Cerebellar nuclear complex (tissue), 1 donor: ENCODE measurements around the gene ARF4.
"Not testable (repeated sequence)": the region's sequence is repeated elsewhere in the genome, so short reads cannot be mapped to it uniquely, and the experiment has no call there.

ENCODE experiments used
- DNase-seq, 2 experiments: peaks; one replicate each; lab custom pipeline; 2025; lab: John Stamatoyannopoulos, UW

Gene ARF4

DNA sequence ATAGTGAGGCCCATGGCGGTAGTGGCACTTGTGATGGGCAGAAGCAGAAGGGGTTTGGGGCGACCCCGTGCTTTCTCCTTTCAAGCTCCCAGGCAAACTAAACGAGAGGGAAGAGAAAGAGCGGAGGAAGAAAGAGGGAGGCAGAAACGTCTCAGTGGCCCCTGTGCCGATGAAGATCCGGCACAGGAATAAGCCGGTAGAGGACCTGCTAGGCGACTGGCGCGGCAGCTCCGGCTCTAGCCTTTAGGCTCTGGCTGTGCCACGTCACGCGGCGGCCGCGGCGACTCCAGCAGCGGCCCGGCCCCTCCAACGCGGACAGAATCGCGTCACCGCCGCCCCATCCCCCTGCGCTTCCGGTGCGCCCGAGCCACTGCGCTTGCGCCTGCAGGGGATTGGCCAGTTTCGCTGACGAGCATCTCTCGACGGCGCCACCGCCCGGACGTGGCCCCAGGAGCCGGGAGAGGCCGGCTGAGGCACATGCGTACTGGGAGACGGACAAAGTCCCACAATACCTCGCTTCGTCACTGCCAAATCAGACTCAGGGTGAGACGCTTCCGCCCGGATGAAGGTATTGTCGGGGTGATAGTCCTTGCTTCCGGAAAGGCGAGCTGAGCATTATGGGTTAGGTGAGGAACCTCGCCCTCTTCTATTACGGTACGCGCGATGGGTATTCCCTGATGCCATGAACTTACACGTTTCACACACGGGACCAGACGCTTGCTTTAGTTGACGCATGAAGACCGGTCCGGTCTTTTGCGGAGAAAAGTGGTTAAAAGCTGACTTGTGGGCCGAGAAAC, at the start of gene ARF4:
Gene ARF4, minus strand, starts transcription at position 218 of the 797 bp plus-strand sequence. Its CDS starts 204 bp downstream, at position 14.
- DNase-seq = peak; percentile 96 to 97

DNA sequence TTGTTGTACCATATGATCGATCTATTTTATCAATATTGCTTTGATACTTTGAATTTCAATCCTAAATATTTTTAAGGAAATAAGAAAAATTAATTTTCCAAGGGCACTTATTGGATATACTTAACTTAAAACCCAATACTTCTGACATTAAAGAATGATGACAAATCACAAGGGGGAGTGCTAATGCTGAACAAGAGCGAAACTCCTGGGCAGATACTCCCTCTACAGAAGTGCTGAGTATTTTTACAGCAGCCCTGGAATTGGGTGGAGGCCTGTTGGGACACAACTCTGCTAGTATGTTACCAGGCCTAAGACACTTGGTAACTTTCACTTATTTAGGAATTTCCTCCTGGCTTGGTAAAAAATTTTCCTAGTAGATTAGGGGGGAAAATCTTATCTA, 49.6 kb upstream of the ARF4 start:
- no peak for DNase-seq

DNA sequence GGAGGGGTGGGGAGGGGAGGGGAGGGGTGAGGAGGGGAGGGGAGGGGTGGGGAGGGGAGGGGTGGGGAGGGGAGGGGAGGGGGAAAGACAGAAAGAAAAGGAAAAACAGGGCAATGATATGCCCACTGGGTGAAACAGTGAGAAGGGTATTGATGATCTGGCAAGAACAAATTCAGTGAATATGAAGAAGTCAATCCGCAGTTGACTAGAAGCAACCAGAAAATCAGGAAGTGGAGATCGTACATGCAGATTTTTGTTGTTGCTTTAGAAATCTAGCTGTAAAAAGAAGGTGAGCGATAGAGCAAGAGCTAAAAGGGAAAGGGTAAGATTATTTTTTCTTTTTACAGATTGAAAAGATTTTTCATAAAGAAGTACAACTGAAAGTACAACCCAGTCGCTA, 47.6 kb upstream of the ARF4 start:
- no peak for DNase-seq

DNA sequence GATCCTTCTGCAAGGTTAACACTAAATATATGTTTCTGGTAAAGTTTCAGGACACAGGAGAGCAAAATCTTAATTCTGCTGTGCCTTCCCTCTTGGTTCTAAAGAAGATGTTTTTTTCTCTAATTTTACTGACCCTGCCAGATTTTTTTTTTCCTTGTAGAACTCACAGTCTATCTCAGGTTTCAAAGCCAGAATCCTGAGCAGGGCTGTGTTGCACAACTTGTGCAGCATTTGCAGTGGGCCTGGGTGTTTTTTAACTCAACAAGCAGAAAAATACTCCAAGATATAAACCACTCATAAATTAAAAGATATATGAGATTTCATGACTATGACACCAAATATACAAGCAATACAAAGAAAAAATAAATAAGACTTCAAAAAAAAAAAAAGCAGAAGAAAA, 40.2 kb upstream of the ARF4 start:
- no peak for DNase-seq

DNA sequence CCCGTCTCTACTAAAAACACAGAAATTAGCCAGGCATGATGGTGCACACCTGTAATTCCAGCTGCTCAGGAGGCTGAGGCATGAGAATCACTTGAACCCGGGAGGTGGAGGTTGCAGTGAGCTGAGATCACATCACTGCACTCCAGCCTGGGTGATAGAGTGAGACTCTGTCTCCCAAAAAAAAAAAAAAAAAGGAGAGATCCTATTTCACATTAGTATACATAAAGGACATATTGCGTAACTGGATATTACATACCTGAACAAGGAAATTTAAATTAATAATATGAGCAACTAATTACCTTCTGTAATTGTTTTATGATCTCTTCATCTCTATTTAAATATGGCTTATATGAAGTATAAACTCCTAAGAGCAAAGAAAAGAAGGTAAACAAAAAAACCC, 37.1 kb upstream of the ARF4 start:
- not testable (repeated sequence) for DNase-seq

DNA sequence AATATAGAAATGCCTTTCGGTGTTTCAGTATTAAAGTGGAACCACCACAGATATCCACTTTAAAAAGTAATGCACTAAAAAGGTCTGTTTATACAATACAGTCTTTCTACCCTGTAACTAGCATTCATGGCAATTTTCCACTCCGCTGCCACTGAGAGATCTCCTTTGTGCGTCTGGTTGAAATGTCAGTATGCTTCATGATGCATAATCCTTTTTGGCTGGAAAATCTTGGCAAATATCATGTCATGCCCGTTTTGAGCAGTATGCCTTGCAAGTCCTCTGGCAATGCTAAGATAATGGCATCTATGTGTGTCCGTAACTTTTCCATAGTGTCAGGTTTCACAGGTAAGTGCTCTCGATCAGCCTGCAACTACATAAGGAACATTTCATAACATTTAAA, 30.8 kb upstream of the ARF4 start:
- DNase-seq = no peak

DNA sequence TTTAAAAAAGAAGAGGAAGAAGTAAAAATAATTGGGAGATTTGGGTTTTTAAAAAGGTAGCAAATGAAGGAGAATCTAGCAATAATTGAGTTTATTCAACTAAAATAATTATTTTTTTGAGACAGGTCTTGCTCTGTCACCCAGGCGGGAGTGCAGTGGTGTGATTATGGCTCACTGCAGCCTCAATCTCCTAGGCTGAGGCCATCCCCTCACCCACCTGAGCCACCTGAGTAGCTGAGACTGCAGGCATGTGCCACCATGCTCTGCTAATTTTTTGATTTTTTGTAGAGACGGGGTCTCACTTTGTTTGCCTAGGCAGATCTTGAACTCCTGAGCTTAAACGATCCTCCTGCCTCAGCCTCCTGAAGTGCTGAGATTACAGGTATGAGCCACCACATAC, 27.7 kb upstream of the ARF4 start:
- DNase-seq = no peak

DNA sequence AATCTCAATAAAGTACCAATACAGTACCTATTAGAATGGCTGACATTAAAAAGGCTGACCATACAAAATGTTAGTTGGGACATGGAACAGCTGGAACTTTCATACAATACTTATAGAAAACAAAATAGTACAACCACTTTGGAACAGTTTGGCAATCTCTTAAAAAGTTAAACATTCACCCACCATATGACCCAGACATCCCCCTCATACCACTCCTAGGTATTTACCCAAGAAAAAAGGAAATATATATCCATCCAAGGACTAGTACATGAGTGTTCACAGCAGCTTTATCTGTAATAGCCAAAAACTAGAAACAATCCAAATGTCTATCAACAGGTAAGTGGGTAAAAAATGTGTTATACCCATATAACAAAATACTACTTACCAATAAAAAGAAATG, 25.2 kb upstream of the ARF4 start:
- DNase-seq = no peak

DNA sequence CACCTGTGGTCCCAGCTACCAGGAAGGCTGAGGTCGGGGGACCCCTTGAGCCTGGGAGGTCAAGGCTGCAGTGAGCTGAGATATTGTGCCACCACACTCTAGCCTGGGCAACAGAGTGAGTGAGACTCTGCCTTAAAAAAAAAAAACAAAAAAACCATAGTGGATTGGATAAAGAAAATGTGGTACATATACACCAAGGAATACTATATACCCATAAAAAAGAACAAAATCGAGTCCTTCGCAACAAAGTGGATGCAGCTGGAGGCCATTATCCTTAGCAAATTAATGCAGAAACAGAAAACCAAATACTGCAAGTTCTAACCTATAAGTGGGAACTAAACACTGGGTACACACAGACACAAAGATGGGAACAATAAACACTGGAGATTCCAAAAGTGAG, 20.6 kb upstream of the ARF4 start:
- no peak for DNase-seq

DNA sequence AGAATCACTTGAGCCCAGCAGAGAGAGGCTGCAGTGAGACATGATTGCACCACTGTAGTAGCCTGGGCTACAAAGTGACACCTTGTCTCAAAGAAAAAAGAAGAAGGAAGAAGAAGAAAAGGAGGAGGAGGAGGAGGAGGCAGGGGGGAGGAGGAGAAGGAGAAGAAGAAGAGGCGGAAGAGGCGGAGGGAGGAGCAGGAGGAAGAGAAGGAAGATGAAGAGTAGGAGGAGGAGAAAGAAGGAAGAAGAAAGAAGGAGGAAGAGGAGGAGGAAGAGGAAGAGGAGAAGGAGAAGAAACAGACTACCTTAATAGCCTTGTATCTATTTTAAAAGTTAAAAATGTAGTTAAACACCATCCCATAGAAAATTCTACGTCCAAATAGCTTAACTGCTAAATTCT, 19.1 kb upstream of the ARF4 start:
- no peak for DNase-seq

DNA sequence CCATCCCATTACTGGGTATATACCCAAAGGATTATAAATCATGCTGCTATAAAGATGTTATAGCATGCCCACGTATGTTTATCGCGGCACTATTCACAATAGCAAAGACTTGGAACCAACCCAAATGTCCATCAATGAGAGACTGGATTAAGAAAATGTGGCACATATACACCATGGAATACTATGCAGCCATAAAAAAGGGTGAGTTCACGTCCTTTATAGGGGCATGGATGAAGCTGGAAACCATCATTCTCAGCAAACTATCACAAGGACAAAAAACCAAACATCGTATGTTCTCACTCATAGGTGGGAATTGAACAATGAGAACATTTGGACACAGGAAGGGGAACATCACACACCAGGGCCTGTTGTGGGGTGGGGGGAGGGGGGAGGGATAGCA, 14.7 kb upstream of the ARF4 start:
- DNase-seq = not testable (repeated sequence)

DNA sequence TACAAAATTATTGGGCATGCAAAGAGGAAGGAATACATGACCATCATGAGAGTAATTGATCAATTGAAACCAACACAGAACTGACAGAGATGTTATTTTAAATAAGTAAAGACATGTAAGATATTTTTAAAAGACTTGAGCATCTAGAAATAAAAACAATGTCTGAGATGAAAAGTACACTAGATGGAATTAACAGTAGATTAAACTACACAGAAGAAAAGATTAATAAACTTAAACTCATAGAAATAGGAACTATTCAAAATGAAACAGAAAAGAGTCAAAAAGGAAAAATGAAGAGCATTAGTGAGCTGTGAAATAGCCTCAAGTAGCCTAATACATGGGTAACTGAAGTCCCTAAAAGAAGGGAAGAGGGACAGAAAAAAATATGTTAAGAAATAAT, 8.5 kb upstream of the ARF4 start:
- DNase-seq = no peak

DNA sequence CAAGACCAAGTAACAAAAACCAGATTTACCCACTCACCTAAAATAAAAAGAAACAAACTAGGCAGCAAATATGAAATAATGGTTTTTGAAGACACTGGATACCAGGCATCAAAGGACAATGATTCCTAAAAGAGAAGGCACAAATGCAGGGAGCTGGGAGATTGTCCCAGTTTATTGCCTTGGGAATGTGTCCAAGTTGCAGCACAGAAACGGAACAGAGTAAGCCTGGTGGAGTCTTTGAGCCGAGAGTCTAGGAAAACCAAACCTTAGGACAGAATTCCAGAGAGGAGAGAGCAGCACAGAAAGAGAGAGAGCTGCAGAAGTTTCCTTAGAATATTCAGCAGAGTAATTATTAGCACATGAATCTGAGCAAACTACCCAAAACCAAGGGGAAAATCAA, 7.8 kb upstream of the ARF4 start:
- DNase-seq = no peak

DNA sequence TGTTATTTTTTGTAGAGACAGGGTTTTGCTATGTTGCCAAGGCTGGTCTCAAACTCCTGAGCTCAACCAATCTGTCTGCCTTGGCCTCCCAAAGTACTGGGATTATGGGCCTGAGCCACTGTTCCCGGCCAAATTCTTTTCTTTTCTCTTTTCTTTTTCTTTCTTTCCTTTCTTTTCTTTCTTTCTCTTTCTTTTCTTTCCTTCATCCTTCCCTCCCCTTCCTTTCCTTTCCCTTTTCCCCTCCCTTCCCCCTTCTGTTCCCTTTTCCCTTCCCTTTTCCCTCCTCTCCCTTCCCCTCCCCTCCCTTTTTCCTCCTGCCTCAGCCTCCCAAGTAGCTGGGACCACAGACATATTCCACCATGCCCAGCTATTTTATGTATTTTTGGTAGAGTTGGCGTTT, 3.1 kb upstream of the ARF4 start:
- DNase-seq = no peak

DNA sequence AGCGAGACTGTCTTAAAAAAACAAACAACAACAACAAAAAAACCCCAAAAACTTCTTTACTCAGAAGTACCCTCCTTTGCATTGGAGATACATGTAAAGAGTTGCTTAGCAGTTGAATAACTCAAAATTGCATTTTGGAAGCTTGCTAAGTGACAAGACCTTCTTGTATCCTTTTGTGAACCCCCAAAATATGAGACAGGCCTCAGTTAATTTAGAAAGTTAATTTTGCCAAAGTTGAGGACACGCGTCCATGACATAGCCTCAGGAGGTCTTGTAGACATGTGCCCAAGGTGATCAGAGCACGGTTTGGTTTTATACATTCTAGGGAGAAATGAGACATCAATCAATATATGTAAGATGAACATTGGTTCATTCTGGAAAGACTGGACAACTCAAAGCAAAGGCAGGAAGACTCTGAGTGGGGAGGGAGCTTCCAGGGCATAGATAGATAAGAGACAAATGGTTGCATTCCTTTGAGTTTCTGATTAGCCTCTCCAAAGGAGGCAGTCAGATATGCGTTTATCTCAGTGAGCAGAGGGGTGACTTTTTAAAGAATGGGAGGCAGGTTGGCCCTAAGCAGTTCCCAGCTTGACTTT, 1.7 kb upstream of the ARF4 start:
- no peak for DNase-seq

DNA sequence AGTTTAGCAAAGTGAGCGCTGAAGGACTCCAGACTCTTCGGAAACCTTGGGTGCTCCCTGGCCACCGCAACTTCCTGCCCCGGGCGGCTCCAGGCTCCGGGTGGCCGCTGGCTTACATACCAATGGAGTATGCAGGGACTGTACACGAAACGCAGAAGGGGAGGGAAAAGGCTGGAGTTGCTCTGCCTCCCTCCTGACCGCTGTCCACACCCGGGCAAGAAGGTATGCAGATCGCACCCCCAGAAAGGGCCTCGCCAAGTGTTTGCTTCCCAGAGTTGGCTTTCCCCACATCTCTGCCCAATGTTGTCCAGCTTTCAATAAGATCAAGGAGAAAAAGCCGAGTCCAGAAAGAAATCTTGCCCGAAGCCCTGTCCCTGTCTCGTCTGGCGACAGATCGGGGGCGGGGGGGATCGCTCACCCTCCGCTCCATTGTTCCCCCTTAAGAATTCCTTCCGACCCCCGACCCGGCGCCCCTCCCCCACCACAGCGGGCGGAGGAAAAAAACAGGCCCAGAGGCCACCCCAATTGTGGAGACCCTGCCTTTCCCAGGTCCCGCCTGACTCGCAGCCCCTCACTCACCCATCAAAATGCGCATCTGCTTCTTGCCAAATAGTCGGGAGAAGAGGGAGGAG, 533 bp downstream of the ARF4 start:
- DNase-seq = peak in 1 of 2 experiments; percentile 15

DNA sequence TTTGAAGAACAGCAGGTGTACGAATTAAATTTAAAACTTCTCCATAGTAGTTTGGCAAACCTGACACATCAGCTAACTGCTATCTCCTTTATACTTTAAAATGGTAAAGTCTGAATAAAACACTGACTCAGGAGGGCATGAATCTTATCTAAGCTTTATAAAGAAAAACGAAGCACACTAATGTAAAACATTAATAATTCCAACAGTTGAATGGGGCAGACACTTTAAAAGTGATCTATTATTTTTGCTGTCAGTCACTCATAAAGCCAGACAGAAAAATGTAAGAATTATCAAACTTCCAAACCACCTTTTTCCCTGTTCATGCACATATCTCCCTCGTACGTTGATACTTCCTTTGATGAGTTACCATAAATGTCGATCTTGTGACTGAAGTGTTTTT, 2.6 kb downstream of the ARF4 start:
- no peak for DNase-seq

DNA sequence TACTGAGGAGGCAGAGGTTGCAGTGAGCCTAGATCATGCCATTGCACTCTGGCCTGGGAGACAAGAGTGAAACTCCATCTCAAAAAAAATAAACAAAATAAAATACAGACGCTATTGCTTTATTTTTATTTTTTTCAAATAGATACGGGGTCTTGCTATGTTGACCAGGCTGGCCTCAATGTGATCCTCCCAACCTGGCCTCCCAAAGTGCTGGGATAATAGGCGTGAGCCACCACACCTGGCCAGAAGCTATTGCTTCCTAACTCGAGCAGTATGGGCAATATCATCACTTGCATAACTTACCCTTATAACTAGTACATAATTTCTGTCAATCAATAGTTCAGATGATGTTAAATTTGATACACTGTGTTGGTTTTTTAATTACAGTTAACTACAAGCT, 3.0 kb downstream of the ARF4 start:
- no peak for DNase-seq

DNA sequence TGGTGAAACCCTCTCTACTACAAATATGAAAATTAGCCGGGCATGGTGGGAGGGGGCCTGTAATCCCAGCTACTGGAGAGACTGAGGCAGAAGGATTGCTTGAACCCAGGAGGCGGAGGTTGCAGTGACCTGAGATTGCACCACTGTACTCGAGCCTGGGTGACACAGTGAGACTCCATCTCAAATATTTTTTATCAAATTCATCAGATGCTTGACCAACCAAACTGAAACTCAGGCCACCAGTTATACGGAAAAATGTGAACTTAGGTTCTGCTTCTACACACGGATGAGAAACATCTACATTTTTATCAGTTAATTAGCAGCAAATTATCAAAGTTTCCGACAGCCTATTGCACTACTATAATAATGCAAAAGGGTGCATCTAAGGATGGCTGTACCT, 4.8 kb downstream of the ARF4 start:
- no peak for DNase-seq

DNA sequence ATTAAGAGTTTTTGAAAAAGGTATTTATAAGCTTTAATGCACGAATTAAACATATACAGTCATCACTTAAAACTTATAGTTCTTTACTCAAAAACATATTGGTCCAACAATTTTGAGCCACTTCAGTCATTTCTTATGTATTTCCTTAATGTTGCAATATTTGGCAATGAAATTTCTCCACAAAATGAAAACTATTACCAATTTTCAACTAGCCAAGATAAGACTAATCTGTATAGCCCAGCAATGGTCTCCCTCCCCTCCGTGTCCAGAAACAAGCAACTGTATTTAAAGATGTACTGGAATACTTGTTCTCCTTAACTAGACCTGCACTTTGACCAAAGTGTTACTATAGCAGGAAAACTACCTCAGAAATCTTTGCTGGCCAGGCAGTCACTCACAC, 9.2 kb downstream of the ARF4 start:
- DNase-seq = no peak

DNA sequence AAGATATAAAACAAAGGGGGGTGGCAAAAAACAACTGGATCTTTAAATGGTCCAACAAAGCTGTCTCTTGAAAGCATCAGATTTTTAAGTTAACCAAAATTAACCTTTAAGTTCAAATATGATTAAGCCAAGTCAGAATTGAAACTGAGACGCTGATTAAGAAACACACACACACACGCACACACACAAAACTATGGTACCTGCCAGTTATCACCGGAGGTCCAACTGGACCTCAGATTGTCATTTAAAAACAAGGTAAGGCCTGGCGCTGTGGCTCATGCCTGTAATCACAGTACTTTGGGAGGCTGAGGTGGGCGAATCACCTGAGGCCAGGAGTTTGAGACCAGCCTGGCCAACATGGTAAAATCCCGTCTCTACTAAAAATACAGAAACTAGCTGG, 10.4 kb downstream of the ARF4 start:
- no peak for DNase-seq

DNA sequence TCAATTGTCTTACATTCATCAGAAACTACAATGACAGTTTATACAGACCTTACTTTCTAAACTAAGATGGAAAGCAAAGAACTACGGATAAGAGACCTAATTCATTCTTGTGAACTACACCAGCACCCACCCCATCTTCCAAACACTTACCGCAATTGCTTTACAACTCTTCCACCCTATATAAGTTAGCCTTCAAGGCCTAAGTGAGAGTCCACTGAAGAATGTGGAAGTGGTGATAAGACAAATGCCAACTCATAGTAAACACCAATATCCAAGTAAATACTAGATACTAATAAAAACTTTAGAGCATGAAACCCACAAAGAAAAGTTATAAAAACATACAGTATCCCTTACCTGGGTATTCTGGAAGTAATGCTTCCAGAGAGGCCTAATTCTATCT, 13.6 kb downstream of the ARF4 start:
- DNase-seq = no peak

DNA sequence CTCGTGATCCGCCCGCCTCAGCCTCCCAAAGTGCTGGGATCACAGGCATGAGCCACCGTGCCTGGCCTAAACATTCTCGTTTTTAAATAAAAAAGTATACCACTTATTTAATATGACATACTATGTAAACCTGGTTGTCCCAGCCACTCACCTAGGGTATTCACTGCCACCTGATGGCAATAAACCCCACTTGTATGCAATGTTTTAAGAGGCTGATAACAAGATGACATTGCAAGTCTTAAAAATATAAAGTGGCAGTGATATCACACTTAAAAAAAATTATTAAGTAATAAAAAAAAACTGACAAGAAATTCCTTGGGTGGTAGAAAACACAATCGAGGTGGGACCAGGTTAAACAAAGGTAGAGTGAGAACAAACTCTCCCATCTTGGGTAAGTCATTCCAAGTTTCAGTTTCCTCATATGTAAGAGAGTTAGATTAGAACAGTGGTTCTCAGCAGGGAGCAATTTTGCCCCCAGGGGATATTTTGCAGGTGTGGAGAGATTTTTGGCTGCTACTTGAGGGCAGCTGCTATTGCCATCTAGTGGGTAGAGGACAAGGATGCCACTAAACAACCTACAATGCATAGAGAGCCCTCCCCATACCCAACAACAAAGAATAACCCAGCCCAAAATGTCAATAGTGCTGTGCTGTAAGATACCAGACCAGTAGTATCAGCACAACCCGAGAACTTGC, 14.5 kb downstream of the ARF4 start:
- no peak for DNase-seq
